HepG2 (cell line): ENCODE data around the gene ZFP90. TPM values are rescaled to one million over a fixed set of nuclear protein-coding genes. Genes with fewer than 3 reads are reported as not detected.

ENCODE experiments used
- GATAD1 ChIP-seq: IDR thresholded peaks from 2 replicates; pipeline ENCODE4 v1.6.1; 2016; ENCODE audit warnings: missing genetic modification reagents, missing compliant biosample characterization
- HDAC2 ChIP-seq: sonication (generic); formaldehyde crosslinking; IDR thresholded peaks from 2 replicates; pipeline ENCODE4 v1.4.0; 2020; ENCODE audit warnings: missing genetic modification reagents
- HMGXB4 ChIP-seq, 2 experiments: sonication (generic) in 1 of 2; formaldehyde crosslinking in 1 of 2; IDR thresholded peaks; 2 replicates each; pipeline versions ENCODE4 v1.4.0 to v1.6.1; 2018 to 2020; ENCODE audit warnings: missing genetic modification reagents in 2 of 2, borderline replicate concordance in 1 of 2, low read depth in 1 of 2, mild to moderate bottlenecking in 1 of 2, missing biosample characterization in 1 of 2
- MBD4 ChIP-seq: IDR thresholded peaks from 2 replicates; pipeline ENCODE4 v1.6.1; 2012; ENCODE audit warnings: low read length, inconsistent platforms, borderline replicate concordance
- SALL2 ChIP-seq: sonication (generic); formaldehyde crosslinking; IDR thresholded peaks from 2 replicates; pipeline ENCODE4 v1.8.1; 2023; ENCODE audit warnings: mild to moderate bottlenecking, missing genetic modification reagents, inconsistent platforms
- THAP11 ChIP-seq: IDR thresholded peaks from 2 replicates; pipeline ENCODE4 v1.6.1; 2016; ENCODE audit warnings: missing biosample characterization, missing genetic modification reagents
- THRA ChIP-seq: sonication (generic); formaldehyde crosslinking; IDR thresholded peaks from 2 replicates; pipeline ENCODE4 v1.4.0; 2020; ENCODE audit warnings: missing genetic modification reagents, borderline replicate concordance
- ZNF17 ChIP-seq: sonication (generic); formaldehyde crosslinking; IDR thresholded peaks from 2 replicates; pipeline ENCODE4 v1.5.0; 2020; ENCODE audit warnings: mild to moderate bottlenecking, missing genetic modification reagents
- ZNF354B ChIP-seq: sonication (generic); formaldehyde crosslinking; IDR thresholded peaks from 2 replicates; pipeline ENCODE4 v1.8.0; 2022; ENCODE audit warnings: mild to moderate bottlenecking, missing genetic modification reagents
- ZNF652 ChIP-seq: IDR thresholded peaks from 2 replicates; pipeline ENCODE4 v1.6.1; 2016; ENCODE audit warnings: low read depth, borderline replicate concordance
- ZNF713 ChIP-seq: sonication (generic); formaldehyde crosslinking; IDR thresholded peaks from 2 replicates; pipeline ENCODE4 v1.4.0; 2020; ENCODE audit warnings: mild to moderate bottlenecking, missing genetic modification reagents
- polyA plus RNA-seq, 8 experiments: library from polyadenylated mRNA; depleted of rRNA in 3 of 8; stranded (reverse) in 7 of 8; unstranded in 1 of 8; fragments of >200 nt; fragmentation: Illumina TruSeq in 4 of 8; extraction: Trizol in 4 of 8; gene quantifications; 2 replicates each; pipeline versions ENCODE4 v1.2.1 to v1.2.3, GENCODE V29; 2011 to 2016; ENCODE audit warnings: low read depth in 4 of 8, missing spikeins in 1 of 8, mixed read lengths in 1 of 8; ENCODE audit not compliant: insufficient read depth in 1 of 8
- total RNA-seq, 5 experiments: library from RNA; depleted of rRNA; stranded (reverse); fragments of >200 nt; fragmentation: Illumina TruSeq; extraction: Trizol; gene quantifications; 2 replicates each; pipeline ENCODE4 v1.2.3, GENCODE V29; 2016; ENCODE audit warnings: low read depth in 1 of 5
- TF ChIP-seq, protein P1 (sequence below): sonication (generic); formaldehyde crosslinking; IDR thresholded peaks from 2 replicates; pipeline ENCODE4 v1.5.0; 2020; ENCODE audit warnings: mild to moderate bottlenecking, missing genetic modification reagents
- TF ChIP-seq, protein P2 (sequence below): sonication (generic); formaldehyde crosslinking; IDR thresholded peaks from 2 replicates; pipeline ENCODE4 v1.4.0; 2020; ENCODE audit warnings: missing genetic modification reagents
- TF ChIP-seq, protein P3 (sequence below): sonication (generic); formaldehyde crosslinking; conservative IDR thresholded peaks from 2 replicates; pipeline ENCODE4 v1.4.0; 2020; ENCODE audit warnings: mild to moderate bottlenecking, missing genetic modification reagents, moderate library complexity

ZFP90 gene
- total and polyA plus RNA-seq, 2 of the 13 experiments (the other 11 are each of a cell fraction or from before 2014, with no cell fraction given): 17.6 to 18.9 TPM

DNA sequence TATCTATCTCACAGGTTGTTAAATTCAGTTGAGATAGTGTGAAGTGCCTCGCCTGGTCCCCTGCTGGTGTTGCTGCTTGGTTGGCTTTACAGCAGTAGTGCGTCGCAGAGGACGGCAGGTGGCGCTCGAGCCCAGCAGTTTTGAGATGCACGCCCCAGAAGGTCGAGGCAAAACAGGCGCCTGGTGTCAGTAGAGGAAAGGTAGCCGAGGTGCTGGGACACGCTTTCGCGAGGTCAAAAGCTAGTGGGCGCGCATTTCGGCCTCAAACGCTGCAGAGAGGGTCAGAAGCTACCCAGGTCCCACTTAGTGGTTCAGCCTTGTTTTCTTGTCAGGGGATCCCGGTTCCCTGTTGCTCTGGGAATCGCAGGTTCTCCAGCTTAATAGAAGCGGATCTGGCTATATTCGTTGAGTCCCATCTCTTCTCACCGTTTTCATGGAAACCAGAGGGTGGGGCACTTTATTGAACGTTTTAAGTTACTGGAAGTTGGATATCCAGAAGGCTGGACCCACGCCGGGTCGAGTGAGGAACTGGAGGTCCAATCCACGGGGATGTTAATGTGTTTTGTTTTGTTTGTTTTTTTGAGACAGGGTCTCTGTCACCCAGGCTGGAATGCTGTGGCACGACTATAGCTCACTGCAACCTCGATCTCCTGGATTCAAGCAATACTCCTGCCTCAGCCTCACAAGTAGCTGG is 10.3 kb upstream of the ZFP90 start (continued):
- TF ChIP-seq, protein P1, sequence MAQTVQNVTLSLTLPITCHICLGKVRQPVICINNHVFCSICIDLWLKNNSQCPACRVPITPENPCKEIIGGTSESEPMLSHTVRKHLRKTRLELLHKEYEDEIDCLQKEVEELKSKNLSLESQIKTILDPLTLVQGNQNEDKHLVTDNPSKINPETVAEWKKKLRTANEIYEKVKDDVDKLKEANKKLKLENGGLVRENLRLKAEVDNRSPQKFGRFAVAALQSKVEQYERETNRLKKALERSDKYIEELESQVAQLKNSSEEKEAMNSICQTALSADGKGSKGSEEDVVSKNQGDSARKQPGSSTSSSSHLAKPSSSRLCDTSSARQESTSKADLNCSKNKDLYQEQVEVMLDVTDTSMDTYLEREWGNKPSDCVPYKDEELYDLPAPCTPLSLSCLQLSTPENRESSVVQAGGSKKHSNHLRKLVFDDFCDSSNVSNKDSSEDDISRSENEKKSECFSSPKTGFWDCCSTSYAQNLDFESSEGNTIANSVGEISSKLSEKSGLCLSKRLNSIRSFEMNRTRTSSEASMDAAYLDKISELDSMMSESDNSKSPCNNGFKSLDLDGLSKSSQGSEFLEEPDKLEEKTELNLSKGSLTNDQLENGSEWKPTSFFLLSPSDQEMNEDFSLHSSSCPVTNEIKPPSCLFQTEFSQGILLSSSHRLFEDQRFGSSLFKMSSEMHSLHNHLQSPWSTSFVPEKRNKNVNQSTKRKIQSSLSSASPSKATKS (CRISPR knock-in tag): no peak
- TF ChIP-seq THAP11 (CRISPR knock-in tag) (peak; percentile 79; the same call in 1 of the 2 replicates), ZNF713 (CRISPR knock-in tag) (no peak), HMGXB4 (CRISPR knock-in tag; IDR thresholded peaks at IDR 0.05; ENCODE audit: borderline replicate concordance in 1 of 2, low read depth in 1 of 2) (peak; percentile 95 to 96), MBD4 (no peak), ZNF354B (no peak), SALL2 (CRISPR knock-in tag) (0 out of 2 replicates have a peak, but pooled peaks have one; percentile 58), GATAD1 (CRISPR knock-in tag) (peak; percentile 67), ZNF652 (CRISPR knock-in tag) (no peak), THRA (peak; percentile 79; the same call in 1 of the 2 replicates), HDAC2 (peak; percentile 67; the same call in 1 of the 2 replicates), ZNF17 (0 out of 2 replicates have a peak, but pooled peaks have one; percentile 50)
- TF ChIP-seq, protein P2, sequence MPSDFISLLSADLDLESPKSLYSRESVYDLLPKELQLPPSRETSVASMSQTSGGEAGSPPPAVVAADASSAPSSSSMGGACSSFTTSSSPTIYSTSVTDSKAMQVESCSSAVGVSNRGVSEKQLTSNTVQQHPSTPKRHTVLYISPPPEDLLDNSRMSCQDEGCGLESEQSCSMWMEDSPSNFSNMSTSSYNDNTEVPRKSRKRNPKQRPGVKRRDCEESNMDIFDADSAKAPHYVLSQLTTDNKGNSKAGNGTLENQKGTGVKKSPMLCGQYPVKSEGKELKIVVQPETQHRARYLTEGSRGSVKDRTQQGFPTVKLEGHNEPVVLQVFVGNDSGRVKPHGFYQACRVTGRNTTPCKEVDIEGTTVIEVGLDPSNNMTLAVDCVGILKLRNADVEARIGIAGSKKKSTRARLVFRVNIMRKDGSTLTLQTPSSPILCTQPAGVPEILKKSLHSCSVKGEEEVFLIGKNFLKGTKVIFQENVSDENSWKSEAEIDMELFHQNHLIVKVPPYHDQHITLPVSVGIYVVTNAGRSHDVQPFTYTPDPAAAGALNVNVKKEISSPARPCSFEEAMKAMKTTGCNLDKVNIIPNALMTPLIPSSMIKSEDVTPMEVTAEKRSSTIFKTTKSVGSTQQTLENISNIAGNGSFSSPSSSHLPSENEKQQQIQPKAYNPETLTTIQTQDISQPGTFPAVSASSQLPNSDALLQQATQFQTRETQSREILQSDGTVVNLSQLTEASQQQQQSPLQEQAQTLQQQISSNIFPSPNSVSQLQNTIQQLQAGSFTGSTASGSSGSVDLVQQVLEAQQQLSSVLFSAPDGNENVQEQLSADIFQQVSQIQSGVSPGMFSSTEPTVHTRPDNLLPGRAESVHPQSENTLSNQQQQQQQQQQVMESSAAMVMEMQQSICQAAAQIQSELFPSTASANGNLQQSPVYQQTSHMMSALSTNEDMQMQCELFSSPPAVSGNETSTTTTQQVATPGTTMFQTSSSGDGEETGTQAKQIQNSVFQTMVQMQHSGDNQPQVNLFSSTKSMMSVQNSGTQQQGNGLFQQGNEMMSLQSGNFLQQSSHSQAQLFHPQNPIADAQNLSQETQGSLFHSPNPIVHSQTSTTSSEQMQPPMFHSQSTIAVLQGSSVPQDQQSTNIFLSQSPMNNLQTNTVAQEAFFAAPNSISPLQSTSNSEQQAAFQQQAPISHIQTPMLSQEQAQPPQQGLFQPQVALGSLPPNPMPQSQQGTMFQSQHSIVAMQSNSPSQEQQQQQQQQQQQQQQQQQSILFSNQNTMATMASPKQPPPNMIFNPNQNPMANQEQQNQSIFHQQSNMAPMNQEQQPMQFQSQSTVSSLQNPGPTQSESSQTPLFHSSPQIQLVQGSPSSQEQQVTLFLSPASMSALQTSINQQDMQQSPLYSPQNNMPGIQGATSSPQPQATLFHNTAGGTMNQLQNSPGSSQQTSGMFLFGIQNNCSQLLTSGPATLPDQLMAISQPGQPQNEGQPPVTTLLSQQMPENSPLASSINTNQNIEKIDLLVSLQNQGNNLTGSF (CRISPR knock-in tag): no peak
- TF ChIP-seq, protein P3, sequence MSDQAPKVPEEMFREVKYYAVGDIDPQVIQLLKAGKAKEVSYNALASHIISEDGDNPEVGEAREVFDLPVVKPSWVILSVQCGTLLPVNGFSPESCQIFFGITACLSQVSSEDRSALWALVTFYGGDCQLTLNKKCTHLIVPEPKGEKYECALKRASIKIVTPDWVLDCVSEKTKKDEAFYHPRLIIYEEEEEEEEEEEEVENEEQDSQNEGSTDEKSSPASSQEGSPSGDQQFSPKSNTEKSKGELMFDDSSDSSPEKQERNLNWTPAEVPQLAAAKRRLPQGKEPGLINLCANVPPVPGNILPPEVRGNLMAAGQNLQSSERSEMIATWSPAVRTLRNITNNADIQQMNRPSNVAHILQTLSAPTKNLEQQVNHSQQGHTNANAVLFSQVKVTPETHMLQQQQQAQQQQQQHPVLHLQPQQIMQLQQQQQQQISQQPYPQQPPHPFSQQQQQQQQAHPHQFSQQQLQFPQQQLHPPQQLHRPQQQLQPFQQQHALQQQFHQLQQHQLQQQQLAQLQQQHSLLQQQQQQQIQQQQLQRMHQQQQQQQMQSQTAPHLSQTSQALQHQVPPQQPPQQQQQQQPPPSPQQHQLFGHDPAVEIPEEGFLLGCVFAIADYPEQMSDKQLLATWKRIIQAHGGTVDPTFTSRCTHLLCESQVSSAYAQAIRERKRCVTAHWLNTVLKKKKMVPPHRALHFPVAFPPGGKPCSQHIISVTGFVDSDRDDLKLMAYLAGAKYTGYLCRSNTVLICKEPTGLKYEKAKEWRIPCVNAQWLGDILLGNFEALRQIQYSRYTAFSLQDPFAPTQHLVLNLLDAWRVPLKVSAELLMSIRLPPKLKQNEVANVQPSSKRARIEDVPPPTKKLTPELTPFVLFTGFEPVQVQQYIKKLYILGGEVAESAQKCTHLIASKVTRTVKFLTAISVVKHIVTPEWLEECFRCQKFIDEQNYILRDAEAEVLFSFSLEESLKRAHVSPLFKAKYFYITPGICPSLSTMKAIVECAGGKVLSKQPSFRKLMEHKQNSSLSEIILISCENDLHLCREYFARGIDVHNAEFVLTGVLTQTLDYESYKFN (CRISPR knock-in tag): peak; percentile 50
